ENCODE data around the gene TMEM163. TPM values are rescaled to one million over a fixed set of nuclear protein-coding genes. Genes with fewer than 3 reads are reported as not detected.

Gene TMEM163
- total RNA-seq, 2 donors from 2014 or later = 0.93 to 2.6 TPM

DNA sequence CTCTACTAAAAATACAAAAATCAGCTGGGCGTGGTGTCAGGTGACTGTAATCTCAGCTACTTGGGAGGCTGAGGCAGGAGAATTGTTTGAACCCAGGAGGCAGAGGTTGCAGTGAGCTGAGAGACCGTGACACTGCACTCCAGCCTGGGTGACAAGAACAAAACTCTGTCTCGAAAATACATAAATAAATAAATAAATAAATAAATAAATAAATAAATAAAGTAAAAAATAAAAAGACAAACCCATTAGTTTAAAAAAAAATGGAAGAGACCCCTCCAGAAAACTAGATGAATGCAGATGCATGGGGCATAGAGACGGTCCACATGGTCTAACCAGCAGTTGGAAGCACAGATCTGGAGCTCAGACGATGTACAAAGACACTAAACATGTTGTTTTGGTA is 18.1 kb downstream of the TMEM163 start:
- Mint-ChIP-seq H3K4me1 (ENCODE audit: low read depth in 2 of 2) (peaks cover 7 to 15% of the 10 kb centered on the region in 2 donors), H3K27me3 (peaks cover 8% of the 10 kb centered on the region in 2 donors), H3K4me3 (no peak overlapping the region), H3K36me3 (no peaks in the 10 kb centered on the region), H3K9me3 (no peaks in the 10 kb centered on the region), H3K27ac (no peak overlapping the region)
- ATAC-seq = no peak
- DNase-seq (ENCODE audit: low spot score) = no peak

DNA sequence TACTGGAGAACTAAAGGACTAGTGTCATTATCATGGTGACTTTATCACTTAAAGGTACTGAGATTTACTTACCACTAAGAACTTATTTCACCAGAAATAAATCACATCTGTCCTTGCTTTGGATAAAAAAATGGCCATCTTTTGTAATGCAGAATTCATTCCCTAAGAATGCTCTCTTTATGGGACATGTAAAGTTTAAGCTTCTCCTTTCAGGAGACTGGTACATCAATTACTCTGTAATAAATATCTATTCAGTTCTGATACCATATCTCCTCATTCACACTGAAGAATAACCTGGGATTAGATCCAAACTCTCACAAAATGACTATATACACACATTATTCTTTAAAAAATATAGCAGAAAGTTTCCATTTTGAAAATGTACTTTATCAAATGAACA is 24.4 kb downstream of the TMEM163 start:
- no peaks in the 10 kb centered on the region for H3K27me3 Mint-ChIP-seq

DNA sequence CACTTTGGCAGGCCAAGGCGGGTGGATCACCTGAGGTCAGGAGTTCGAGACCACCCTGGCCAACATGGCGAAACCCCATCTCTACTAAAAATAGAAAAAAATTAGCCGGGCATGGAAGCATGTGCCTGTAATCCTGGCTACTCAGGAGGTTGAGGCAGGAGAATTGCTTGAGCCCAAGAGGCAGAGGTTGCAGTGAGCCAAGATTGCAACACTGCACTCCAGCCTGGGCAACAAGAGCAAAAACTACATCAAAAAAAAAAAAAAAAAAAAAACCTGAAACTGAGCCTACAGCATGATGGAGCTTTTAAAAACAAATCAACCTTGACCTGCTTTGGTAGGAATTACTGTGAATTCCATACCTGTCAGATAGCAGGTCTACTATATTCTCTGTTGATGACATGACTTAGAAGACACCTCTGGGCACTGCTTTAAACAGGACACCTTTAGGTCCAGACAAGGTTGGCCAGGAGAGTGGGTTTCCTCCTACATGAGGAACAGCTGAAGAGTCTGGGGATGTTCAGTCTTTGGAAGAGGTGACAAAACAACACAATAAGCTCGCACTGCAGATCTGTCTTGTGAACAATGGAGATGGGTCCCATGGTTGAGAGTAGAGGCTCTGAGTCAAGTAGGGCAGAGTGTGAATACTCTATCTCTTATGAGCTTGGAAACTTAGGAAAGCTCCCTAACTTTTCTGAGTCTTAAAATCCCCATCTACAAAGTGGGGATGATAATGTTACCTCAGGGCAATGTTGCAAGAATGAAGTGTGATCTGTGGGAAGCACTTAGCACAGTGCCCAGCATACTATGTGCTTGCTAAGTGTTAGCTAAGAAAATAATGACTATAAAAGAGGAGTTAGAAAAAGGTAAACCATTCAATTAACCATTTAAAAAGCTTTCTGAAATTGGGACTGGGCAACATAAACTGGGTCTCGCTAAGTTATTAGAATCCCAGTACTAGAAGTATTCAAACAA is 25.2 kb downstream of the TMEM163 start:
- DNase-seq (ENCODE audit: low spot score) (no peak), ATAC-seq (no peak)
- Mint-ChIP-seq H3K27me3 (no peaks in the 10 kb centered on the region), H3K4me1 (ENCODE audit: low read depth in 2 of 2) (peaks cover 0 to 6% of the 10 kb centered on the region in 2 donors), H3K4me3 (no peak overlapping the region), H3K9me3 (no peaks in the 10 kb centered on the region), H3K36me3 (no peaks in the 10 kb centered on the region), H3K27ac (no peak overlapping the region)

More for the DNA sequence above, 24.4 kb downstream of the TMEM163 start:
- DNase-seq (ENCODE audit: low spot score) = no peak
- Mint-ChIP-seq H3K27ac (no peak overlapping the region), H3K4me3 (no peak overlapping the region), H3K36me3 (no peaks in the 10 kb centered on the region), H3K4me1 (ENCODE audit: low read depth in 2 of 2) (peaks cover 0 to 6% of the 10 kb centered on the region in 2 donors), H3K9me3 (no peaks in the 10 kb centered on the region)
- no peak for ATAC-seq

DNA sequence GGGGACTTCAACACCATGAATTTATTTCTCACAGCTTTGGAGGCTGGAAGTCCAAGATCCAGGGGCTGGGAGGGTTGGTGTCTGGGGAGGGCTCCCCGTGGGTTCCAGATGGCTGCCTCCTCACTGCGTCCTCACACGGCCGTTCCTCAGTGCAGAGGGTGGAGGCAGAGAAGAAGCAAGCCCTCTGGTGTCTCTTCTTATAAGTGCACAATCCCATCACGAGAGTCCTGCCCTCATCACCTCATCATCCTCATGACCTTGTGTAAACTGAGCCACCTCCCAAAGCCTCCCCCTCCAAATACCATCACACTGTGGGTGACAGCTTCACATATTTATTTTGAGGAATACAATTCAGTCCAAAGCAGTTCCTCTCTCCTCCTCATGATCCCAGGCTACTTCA is 26.3 kb downstream of the TMEM163 start:
- no peaks in the 10 kb centered on the region for H3K27me3 Mint-ChIP-seq
- no peak overlapping the region for H3K27ac Mint-ChIP-seq
- no peaks in the 10 kb centered on the region for H3K9me3 Mint-ChIP-seq
- no peak for DNase-seq (ENCODE audit: low spot score)
- ATAC-seq = peak in 1 of 2 donors; percentile 62
- no peak overlapping the region for H3K4me3 Mint-ChIP-seq
- H3K4me1 Mint-ChIP-seq (ENCODE audit: low read depth in 2 of 2) = peaks cover 0 to 6% of the 10 kb centered on the region in 2 donors
- H3K36me3 Mint-ChIP-seq = no peaks in the 10 kb centered on the region

DNA sequence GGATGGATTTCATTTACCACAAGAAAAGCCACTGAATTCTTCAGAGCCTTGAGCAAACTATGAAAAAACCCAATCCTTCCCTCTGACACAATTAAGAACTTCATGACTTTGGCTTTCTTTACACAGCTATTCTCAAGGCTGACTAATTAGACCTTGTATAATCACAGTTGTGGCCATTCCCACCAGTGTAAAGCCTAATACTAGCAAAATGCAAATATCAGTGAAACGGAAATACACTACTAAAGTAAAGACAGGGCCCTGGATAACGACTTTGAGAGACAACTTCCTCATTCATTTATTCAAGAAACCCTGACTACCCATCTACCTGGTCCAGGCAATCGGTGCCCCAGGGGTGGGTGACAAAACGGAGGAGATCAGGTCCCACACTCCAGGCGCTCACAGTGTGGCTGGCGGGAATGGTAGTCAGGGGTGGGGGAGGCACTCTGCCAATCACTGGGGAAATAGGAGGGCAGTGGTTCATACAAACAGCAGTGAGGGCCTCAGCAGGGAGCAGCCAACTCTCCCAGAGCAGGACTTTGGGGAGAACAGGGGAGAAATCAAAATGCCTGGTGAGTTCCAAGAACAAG is 28.1 kb downstream of the TMEM163 start:
- Mint-ChIP-seq H3K27me3 (no peaks in the 10 kb centered on the region), H3K4me1 (ENCODE audit: low read depth in 2 of 2) (peaks cover 6 to 10% of the 10 kb centered on the region in 2 donors), H3K27ac (no peak overlapping the region), H3K9me3 (no peaks in the 10 kb centered on the region), H3K36me3 (no peaks in the 10 kb centered on the region), H3K4me3 (no peak overlapping the region)
- ATAC-seq (no peak), DNase-seq (ENCODE audit: low spot score) (no peak)

DNA sequence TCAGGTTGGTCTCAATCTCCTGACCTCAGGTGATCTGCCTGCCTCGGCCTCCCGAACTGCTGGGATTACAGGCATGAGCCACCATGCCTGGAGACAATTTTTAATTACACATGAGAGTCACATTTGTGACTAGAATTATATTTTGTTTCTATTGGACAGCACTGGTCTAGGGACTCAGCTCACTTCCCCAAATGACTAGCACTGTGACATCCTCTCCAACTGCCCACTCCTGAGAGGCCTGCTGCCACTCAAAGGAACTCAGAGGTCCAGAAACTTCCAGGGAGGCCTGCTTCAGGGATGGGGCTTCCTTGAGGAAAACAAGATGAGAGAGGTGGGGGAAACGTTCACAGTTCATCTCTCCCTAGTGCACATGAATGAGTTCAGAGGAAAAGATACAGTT is 29.5 kb downstream of the TMEM163 start:
- Mint-ChIP-seq H3K36me3 (no peaks in the 10 kb centered on the region), H3K4me1 (ENCODE audit: low read depth in 2 of 2) (peaks cover 8 to 11% of the 10 kb centered on the region in 2 donors), H3K4me3 (no peak overlapping the region), H3K27ac (no peak overlapping the region), H3K9me3 (no peaks in the 10 kb centered on the region), H3K27me3 (no peaks in the 10 kb centered on the region)
- no peak for DNase-seq (ENCODE audit: low spot score)
- no peak for ATAC-seq

DNA sequence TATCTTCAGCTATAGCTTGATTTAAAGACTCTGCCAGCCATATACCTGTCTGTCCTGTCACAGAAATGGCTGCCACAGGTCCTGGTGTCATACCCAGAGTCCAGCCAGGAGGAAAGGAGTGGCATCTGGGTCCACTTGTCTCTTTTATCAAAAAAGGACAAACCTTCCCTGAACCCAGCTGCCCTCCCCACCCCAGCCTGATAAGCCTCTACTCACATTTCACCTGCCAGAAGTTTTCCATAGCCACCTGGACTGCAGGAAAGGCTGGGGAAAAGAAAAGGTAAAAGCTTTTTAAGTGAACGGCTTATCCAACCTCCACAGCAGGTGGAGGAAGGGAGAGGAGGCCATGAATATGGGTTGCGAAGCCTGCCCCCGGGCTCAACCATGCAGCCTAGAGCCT is 32.8 kb downstream of the TMEM163 start:
- Mint-ChIP-seq H3K4me3 (no peak overlapping the region), H3K4me1 (ENCODE audit: low read depth in 2 of 2) (peaks cover 32 to 42% of the 10 kb centered on the region in 2 donors), H3K36me3 (no peaks in the 10 kb centered on the region), H3K9me3 (no peaks in the 10 kb centered on the region), H3K27ac (peak overlapping the region in 1 of 2 donors; percentile 14), H3K27me3 (no peaks in the 10 kb centered on the region)
- DNase-seq (ENCODE audit: low spot score) (no peak), ATAC-seq (no peak)

DNA sequence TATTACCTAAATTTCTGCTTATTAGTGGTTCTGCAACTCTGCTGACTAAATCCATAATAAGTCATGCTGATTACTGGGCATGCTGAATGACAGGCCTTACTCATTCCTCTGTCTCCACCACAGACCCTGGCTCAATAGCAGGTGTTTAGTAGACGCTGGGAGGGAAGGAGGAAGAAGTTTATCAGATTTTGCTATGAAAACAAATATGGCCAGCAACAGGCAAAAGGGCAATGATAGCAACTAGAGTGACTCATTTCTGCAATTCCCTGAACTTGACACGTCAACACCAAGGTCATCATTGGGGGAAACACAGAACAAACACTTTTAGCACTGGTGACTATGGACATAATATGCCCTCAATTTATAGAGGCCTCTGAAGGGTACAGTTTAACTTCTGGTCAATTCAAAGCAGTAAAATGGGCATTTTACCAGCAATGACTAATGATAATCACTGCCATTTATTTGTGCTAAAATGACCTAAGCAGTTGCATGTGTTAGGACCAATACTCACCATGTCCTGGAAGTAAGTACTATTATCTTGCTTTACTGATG is 35.2 kb downstream of the TMEM163 start:
- Mint-ChIP-seq H3K9me3 (no peaks in the 10 kb centered on the region), H3K27me3 (no peaks in the 10 kb centered on the region), H3K4me3 (peak overlapping the region; percentile 43), H3K27ac (peak overlapping the region; percentile 70 to 71), H3K36me3 (no peaks in the 10 kb centered on the region), H3K4me1 (ENCODE audit: low read depth in 2 of 2) (peaks cover 50 to 56% of the 10 kb centered on the region in 2 donors)
- DNase-seq (ENCODE audit: low spot score) (no peak), ATAC-seq (peak; percentile 87 to 93)

DNA sequence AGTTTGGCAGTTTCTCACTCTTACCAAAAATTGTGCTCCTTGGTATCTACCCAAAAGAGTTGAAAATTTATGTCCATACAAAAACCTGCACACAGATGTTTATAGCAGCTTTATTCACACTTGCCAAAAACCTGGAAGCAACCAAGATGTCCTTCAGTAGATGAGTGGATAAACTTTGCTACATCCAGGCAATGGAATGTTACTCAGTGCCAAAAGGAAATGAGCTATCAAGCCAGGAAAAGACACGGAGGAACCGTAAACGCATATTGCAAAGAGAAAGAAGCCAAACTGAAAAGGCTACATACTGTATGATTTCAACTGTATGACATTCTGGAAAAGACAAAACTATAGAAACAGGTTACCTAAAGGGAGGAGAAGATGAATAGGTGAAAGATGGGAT is 36.1 kb downstream of the TMEM163 start:
- Mint-ChIP-seq H3K36me3 (no peaks in the 10 kb centered on the region), H3K27ac (peak overlapping the region; percentile 70 to 71), H3K27me3 (no peaks in the 10 kb centered on the region), H3K4me3 (peak overlapping the region; percentile 38), H3K9me3 (no peaks in the 10 kb centered on the region), H3K4me1 (ENCODE audit: low read depth in 2 of 2) (peaks cover 53 to 59% of the 10 kb centered on the region in 2 donors)
- ATAC-seq (no peak), DNase-seq (ENCODE audit: low spot score) (no peak)

DNA sequence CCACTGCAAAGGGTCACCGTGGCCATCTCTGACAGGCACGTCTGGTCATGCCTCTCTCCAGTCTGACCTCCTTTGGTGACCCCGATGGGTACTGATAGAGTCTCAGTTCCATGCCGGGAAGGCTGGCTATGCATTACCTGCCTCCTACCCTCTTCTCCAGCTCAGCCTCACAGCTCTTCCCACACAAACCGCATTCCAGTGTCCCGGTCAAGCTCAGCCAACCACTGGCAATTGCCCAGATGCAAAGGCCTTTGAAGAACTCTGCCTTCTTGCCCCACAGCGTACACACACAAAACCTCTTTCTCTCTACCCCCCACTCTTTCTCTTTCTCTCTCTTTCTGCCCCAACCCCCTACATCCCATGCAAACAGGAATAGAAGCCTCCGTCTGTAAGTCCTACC is 37.6 kb downstream of the TMEM163 start:
- ATAC-seq (no peak), DNase-seq (ENCODE audit: low spot score) (no peak)
- peaks cover 64 to 65% of the 10 kb centered on the region in 2 donors for H3K4me1 Mint-ChIP-seq (ENCODE audit: low read depth in 2 of 2)
- peak overlapping the region in 1 of 2 donors; percentile 14 for H3K27ac Mint-ChIP-seq
- H3K9me3 Mint-ChIP-seq = no peaks in the 10 kb centered on the region
- no peaks in the 10 kb centered on the region for H3K36me3 Mint-ChIP-seq
- H3K4me3 Mint-ChIP-seq = peak overlapping the region; percentile 18
- H3K27me3 Mint-ChIP-seq = no peaks in the 10 kb centered on the region

DNA sequence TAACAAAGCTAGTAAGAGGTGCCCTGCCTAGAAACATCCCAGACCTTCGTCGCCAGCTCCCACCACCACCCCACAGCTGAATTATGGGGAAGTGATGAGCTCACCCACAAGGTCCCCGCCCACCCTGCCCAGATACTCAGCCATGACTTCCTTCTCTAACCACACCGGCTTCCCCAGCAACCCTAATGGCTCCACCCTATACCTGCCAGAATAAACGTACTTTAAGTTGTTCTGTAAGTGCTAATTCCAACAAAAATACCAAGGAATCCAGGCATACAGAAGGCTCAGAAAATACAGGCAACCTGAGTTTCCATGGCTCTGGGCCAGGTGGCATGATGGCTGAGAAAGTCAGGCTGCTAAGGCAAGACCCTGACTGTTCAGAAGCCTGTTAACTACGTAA is 39.1 kb downstream of the TMEM163 start:
- no peaks in the 10 kb centered on the region for H3K27me3 Mint-ChIP-seq
- peak overlapping the region; percentile 54 to 79 for H3K27ac Mint-ChIP-seq
- H3K36me3 Mint-ChIP-seq = no peaks in the 10 kb centered on the region
- peaks cover 67% of the 10 kb centered on the region in 2 donors for H3K4me1 Mint-ChIP-seq (ENCODE audit: low read depth in 2 of 2)
- DNase-seq (ENCODE audit: low spot score) (no peak), ATAC-seq (peak; percentile 59 to 60)
- peak overlapping the region; percentile 57 for H3K4me3 Mint-ChIP-seq
- H3K9me3 Mint-ChIP-seq = no peaks in the 10 kb centered on the region

DNA sequence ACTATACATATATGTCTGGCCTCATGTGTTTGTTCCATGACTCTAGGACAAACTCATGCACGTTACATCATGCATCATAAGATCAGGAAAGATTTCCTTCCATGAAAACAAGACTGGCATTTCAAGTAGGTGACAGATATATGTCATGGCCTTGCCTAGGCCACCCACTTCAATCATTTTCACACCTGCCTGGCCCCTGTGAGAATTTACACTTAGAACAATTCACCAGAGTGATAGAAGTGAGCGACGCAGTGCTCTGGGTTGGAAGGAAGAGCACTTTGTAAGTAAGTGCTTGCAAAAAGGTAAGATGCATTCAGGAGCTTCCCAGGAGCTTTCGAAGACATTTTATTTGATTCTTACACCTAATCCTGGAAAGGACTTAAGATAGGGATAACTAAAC is 39.5 kb downstream of the TMEM163 start:
- Mint-ChIP-seq H3K27me3 (no peaks in the 10 kb centered on the region), H3K27ac (peak overlapping the region; percentile 54 to 79), H3K4me3 (peak overlapping the region; percentile 57), H3K36me3 (no peaks in the 10 kb centered on the region), H3K4me1 (ENCODE audit: low read depth in 2 of 2) (peaks cover 68 to 69% of the 10 kb centered on the region in 2 donors), H3K9me3 (no peaks in the 10 kb centered on the region)
- DNase-seq (ENCODE audit: low spot score) = no peak
- ATAC-seq = no peak

DNA sequence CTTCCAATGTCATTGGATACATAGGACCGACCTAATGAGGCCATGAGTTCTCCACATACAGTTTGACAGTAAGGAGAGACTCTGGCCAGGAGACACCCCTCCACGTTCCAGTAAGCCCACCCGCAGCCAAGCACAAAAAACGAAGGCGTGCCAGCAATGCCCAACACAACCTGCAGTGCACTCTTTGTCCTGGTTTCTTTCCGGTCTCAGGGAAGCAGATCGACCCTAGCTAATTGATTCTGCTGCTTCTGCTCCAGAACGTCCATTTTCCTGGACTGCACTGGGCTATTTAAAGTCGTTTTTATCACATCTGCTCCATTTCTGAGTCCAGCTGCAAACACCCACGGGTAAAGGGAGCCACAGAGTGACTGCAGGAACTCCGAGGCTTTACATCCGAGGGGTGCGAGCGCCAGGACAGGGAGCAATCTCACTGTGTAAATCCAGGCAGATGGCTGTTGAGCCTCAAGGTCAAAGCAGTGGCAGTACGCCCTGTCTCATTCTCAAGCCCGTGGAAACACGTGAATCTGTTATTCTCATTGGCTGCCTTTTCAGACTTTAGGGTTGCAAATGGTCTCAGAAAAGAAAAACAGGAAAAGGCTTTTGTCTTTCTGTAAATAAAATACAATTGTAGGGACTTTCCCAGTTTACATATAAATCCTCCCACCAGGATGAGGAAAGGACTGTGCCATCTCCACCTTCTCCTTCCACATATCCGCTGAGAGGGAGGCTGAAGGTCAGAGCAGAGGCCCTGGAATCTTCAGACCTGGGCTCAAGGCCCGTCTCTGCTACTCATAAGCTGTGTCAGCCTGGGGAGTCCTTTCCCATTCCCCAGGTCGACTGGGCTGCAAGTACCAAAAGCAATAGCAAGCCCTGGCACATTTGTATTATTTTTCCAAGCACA is 40.7 kb downstream of the TMEM163 start:
- Mint-ChIP-seq H3K4me1 (ENCODE audit: low read depth in 2 of 2) (peaks cover 64% of the 10 kb centered on the region in 2 donors), H3K4me3 (peak overlapping the region; percentile 78), H3K9me3 (no peaks in the 10 kb centered on the region), H3K27ac (peak overlapping the region in 1 of 2 donors; percentile 79), H3K27me3 (no peaks in the 10 kb centered on the region), H3K36me3 (no peaks in the 10 kb centered on the region)
- no peak for ATAC-seq
- no peak for DNase-seq (ENCODE audit: low spot score)
